Lower leg skin (tissue), 3 donors: Measurements from ENCODE around the gene ADCY1.

Source experiments
- CTCF ChIP-seq, 3 donors: fragments of 450-650 bp; IDR thresholded peaks; one replicate each; pipeline ENCODE4 v1.5.1; 2016; ENCODE audit warnings: antibody characterized with exemption in 3 of 3, mild to moderate bottlenecking in 3 of 3, moderate library complexity in 2 of 3
- POLR2A ChIP-seq, 2 donors: fragments of 450-650 bp; IDR thresholded peaks; one replicate each; pipeline ENCODE4 v1.6.1; 2016 to 2017; ENCODE audit warnings: antibody characterized with exemption in 2 of 2, mild to moderate bottlenecking in 1 of 2, moderate library complexity in 1 of 2

- TF ChIP-seq CTCF (IDR thresholded peaks at IDR 0.05) (no peak), POLR2A (IDR thresholded peaks at IDR 0.05) (no peak)
Observed at GRCh38 chr7:45721686-45722598, 147.8 kb downstream of the ADCY1 start.
